GM19397 (cell line): Measurements from ENCODE around the gene CDC42EP3.

Source experiments
- ATAC-seq: cut with Tn5 transposase; IDR thresholded peaks from one replicate; pipeline ENCODE4 v1.9.1; 2021; ENCODE audit warnings: mild to moderate bottlenecking, moderate library complexity; ENCODE audit not compliant: unreplicated experiment

CDC42EP3 gene

DNA sequence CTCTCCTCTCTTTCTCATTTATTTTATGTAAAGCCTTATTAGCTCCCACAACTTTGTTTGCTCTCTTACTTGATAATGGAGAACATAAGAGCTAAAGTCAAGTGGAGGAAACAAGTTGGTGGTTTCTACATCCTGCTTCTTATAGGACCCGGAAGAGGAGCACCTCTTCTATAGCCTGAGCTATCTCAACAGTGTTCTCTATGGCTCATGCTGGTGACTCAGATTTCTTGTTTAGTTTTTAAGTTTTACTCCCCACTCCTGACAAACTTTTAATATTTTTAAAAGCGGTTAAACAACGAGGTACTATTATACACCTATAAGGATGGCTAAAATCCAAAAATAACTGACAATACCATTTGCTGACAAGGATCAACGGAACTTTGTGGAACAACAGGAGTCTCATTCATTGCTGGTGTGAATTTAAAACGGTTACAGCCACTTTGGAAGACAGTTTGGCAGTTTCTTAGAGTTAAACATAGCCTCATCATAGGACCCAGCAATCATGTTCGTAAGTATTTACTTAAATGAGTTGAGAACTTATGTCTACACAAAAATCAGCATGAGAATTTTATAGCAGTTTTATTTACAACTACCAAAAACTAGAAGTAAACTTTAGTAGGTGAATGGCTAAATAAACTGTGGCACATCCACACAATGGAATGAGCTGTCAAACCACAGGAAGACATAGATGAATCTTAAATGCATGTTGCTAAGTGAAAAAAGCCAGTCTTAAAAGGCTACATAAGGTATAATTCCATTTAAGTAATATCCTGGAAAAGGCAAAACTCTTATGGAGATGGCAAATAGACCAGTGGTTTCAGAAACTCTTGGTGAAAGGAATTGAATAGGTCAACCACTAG lies 12.7 kb upstream of the CDC42EP3 start:
- no peak for ATAC-seq

DNA sequence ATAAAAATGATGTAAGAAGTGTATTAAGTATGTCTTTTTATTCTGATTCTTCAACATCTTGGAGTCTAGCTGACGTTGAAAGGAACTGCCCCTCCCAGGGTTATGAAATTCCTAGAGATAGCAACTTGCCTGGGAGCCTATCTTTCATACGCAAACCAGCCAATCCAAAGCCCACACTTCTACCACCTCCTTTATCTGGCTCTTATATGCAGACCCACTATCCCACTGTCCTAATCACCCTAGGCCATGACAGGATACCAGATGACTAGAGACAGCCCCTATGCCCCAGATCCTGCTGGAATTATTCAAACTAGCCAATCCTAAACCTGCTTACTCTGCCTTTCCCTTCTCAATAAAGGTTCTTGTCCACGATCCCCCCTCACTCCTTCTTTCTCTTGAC lies 11.8 kb upstream of the CDC42EP3 start:
- ATAC-seq, result no peak

DNA sequence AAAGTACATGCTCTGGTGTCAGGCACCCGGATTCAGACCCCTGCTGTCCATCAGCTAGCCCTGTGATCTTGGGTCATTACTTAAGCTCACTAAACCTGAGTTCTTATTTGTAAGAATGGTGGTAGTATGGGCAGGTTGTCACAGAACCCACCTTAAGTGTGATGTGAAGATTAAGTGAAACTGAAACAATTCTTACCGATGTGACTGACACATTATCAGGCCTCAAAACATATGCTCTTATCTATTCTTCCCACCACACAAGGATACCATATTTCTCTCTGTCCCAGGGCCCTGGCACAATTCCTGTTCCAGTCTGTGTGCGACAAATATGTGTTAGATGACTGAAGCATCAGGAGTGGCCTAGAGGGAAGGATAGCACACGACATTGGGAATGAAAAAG lies 11.0 kb upstream of the CDC42EP3 start:
- ATAC-seq, result no peak

DNA sequence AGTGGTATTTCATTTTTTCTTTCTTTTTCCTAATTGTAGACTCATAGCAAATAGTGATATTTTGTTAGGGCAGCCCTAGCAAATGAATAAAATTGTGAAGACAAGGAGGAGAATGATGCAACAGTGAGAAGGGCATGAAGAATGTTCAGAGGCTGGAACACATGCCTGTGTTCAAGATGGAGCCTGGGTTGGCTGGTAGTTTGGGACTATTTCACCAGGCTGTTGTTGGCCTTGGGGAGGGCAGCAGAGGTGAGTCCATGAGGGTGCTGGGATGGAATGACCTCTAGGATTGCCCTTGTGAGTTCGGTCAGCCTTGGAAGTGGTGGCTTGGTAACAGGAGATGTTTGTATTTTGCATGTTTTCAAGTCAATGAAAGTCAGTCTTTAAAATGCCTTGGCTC lies 10.1 kb upstream of the CDC42EP3 start:
- ATAC-seq, result no peak

DNA sequence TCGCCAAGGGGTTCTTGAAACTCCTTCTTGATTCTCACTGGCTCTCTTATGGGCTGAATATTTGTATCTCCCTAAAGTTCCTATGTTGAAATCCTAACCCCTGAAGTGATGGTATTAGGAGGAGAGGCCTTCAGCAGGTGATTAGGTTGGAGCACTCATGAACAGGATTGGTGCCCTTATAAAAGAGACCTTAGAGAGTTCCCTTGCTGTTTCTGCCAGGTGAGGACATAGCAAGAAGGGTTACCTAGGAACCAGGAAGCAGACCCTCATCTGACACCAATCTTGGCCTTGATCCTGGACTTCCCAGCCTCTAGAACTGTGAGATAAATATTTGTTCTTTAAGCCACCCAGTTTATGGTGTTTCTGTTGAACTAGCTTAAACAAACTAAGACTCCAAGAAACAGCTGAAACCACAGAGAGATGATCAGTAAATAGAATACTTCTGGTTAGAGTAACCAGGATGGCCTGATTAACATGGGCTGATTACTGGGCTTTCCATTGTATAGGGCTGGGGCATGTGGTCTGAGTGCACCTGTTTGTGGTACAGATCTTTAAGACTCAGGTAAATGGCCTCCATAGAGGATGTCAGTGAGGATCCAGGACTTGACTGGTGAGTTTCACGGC lies 7.7 kb upstream of the CDC42EP3 start:
- no peak for ATAC-seq

DNA sequence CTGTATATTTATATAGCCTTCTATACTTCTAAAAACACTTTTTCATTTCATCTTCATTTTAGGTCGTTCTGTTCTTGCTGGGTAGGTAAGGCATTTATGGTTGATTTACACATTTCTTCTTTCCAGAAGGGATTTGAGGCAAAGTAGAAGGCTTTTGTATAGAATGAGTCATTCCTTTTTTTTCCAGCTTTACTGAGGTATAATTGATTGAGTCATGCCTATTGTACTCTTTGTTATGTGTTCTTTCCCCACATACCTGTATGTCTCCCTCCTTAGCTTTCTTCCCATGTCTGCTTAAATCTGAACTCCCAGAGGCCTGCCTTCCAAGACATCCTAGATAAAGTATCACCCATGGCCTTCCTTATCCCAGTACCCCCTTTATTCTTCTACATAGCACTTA lies 4.8 kb upstream of the CDC42EP3 start:
- no peak for ATAC-seq

DNA sequence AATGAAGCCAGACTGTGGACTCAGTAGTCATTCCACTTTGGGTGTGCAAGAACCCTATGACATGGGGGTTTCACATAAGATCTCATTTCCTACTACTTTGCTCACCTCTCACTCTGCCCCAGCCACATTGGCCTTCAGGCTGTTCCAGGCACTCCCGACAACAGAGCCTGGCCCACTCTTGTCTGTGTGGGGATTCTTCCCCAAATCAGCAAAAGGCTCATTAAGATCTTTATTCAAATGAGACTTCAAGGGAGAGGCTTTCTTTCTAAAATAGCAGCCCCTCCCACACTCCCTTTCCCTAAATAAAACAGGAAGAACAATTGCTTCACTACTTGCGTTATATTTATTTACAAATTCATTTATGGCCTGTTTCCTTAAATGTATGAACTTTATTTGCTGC lies 3.5 kb upstream of the CDC42EP3 start:
- no peak for ATAC-seq

DNA sequence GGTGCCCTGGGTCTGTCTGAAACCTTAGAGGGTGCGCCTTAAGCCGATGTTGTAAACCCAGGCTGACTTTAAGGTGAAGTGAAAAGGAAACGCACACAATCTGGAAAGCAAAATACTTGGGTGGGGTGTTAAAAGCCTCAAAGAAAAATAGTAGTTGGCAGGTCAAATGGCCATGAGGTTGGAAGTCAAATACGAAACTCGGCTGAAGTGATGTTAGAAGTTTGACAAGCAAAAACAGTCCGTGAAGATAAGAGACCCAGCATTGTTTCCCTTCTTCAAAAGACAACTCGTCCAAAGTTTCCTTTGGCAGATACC lies 1.4 kb upstream of the CDC42EP3 start:
- ATAC-seq, result no peak

DNA sequence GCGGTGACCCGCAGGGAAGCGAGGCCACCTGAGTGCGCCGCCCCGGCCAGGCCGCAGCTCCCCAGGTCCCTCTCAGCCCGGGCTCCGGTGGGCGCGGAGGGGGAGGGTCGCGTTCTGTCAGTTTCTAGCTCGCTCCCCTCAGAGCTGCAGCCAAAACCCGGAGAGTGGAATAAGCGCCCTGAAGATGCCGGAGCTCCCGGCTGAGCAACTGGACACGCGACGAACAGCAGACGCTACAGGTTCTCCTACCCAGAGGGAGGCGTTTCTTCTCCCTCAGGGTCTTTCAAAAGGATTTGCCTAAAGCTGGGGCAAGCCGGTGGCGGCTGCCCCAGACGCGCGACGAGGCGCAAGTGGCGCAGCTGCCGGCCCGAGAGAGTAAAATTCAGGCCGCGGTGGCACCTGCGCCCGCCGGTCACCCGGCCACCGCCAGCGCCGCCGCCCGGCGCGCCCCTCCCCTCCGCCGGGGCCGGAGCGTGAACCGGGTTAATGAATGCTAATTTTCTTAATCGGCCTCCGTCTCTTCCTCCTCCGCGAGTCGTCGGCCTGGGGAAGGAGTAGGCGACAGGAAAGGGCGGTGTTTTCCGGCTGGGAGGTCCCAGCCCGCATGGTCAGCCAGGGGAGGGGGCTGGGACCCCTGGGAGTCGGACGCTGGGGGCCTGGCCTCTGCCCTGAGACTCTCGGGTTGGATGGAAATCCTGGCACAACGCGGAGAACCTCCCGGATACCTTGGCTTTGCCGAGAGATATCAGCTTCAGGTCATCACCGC lies 845 bp upstream of the CDC42EP3 start:
- ATAC-seq, result peak; percentile 50

DNA sequence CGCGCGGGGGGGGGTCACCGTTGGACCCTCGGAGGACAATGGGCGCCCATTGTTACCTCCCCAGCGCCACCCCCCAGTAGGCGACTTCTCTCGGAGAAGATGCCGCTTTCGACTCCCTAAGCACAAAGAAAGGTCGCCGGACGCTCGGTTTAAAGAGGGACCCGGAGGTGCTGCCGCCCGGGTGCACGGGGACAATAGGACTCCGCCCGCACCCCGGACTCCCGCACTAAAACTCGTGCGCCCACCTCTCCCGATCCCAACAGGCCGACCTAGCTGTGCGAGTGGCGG lies 318 bp upstream of the CDC42EP3 start:
- no peak for ATAC-seq

DNA sequence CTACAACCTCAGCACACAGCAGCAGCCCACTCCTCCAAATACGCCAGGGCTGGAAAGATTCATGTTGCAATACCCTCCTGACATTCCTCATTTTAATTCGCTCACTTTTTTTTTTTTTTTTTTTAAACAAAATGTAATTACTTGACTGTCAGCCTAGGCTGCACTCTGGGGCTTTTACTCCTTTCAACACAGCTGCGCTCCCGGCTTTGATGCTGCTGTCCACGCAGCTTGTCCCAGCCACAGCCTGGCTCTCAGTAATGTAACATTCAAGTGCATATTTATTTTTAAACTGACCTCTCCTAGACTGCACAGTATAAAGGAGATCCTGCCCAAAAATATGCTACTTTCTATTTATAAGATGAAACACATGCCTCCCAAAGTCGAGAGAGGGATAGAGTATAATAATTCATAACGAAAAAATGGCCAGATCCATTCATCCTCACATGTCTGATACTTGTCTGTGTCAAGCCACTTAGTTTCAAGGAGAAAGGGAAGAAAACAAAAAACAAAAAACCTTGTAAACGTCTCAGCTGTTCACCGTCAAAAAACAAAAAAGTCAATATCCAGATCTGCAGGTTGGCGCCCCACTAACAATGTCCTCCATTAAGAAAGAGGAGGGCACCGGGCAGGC lies 949 bp downstream of the CDC42EP3 start:
- ATAC-seq, result no peak

DNA sequence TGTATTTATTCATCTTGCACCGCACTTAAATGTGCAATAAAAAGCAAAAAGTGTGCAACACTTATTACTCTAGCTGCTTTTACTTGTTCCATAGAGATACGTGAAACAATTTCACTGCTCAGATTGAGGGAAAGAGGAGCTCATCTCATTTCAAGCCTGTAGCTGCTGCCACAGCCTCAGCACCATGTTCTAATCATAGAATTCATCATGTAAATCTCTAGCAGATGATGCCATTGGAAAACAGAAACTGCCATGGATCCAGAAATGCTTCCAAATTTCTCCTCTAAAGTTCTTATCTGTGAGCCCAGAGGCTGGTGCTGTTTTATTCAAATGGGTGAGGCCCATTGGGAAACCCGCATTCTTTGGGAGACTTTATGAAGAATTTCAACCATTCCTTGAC lies 2.0 kb downstream of the CDC42EP3 start:
- ATAC-seq, result no peak

DNA sequence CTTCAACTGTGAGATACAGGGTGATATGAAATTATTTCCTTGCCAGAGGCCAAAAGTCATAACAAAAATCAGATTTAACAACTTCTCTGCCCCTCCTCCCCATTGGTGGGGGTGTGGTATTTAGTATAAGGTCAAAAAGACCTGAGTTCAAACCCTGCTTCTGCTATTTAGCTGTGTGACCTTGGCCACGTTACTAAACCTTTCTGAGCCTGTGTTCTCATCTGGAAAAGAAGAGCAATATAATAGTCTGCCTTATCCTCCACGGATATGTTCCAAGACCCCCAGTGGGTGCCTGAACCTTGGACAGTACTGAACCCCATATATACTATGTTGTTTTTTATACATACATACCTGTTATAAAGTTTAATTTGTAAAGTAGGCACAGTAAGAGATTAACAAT lies 3.7 kb downstream of the CDC42EP3 start:
- ATAC-seq, result no peak

DNA sequence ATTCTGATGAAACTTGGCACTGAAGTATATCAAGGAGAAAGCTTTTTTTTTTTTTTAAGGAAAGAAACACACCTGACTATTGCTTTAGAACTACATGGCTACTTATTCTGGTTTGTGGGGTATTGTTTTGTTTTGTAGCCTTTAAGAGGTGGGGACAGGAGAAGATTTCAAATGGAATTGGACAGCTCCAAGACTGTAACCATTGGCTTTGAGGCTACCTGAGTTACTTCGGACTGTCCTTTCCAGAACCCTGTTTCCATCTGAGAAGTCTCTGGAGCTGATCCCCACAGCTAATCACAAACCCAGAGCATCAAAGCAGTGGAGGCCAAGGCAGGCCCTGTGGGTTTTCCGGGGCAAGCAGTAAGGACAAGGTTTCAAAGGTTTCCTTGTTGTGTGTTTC lies 4.7 kb downstream of the CDC42EP3 start:
- no peak for ATAC-seq

DNA sequence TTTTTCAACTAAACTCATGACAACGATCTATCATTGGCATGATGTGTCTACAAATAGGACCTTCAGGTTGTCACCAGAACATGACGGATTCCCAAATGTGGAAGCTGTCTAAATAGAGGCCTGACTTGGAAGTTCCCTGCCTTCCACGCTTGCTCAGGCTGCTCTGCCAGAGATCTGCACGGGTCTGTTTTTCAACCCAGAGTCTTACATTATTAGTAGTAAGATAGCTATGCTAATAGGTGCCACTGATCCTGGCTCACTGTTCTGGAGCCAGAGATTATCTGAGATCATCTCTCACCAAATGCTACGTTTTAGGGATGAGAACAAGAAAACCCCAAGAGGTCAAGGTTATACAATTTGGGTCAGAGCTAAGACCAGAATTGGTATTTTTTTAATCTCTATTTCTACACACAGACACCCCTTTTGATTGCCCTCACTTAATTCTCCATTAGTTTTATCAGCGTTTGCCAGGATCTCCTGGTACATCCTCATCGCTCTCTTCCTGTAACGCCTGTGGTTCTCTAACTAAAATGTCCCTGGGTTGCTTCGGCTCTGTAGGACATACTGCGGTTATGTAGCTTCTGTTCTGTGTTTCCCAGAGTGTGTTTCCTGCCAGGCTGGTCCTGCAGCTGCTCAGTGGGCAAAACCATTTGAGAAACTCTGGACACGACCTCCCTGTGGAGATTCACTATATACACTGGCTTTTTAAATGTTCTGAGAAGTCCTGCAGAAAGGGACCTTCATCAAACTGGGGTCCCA lies 5.7 kb downstream of the CDC42EP3 start:
- ATAC-seq, result no peak

DNA sequence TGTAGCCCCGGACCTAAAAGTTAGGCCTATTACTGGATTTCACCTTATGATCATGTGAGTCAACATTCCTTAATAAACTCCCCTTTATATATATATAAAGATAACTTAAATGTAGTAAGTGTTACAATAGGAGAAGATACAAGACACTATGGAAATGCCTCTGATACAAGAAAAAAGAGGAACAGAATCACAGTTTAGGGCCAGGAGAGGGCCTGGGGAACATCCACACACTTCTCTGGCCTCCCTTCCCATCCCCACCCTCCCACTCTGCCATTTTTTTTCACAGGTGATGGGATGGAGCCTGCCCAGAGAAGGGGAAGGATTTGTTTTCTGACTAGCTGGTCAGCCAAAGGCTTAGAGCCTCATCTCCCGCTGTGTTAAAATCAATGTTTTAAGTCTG lies 6.4 kb downstream of the CDC42EP3 start:
- no peak for ATAC-seq

DNA sequence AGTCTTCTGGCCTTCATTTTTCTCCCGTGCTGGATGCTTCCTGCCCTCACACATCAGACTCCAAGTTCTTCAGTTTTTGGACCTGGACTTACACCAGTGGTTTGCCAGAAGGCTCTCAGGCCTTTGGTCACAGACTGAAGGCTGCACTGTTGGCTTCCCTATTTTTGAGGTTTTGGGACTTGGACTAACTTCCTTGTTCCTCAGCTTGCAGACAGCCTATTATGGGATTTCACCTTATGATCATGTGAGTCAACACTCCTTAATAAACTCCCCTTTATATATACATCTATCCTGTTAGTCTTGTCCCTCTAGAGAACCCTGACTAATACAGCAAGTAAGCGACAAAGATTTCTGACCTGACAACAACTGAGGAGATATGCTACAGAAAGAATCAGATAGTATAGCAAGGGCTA lies 7.2 kb downstream of the CDC42EP3 start:
- ATAC-seq, result no peak

DNA sequence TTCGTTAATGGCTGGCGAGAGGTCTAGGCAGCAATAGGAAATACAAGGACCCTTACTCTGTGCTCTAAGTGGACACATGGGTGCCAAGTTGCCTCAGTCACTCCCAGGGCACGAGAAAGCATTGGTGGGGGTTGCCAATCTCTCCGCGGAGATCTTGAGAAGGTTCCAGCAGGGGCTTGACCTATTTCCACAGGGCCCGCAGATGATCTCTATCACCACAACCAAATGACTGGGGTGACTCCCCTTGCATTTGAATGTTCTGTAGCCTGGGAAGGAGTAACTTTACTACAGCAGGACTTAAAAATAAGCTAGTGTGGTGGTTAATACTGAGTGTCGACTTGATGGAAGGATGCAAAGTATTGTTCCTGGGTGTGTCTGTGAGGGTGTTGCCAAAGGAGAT lies 8.1 kb downstream of the CDC42EP3 start:
- ATAC-seq, result no peak

DNA sequence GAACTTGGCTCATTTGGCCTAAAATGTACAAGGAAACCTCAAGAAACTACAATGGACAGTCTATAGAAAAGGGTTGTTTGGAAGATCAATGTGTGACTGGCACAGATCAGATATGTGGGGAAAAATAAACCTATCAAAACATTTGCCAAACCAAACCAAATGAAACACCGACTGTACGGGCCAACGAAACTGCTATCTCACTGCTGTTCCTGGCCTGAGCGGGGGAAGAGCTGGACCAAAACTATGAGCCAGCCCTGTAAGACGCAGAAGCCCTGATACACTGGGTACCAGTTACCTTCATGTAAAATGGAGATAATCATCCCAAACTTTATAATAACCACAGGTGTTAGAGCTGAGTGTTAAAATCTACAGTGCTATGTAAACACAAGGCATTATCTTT lies 11.7 kb downstream of the CDC42EP3 start:
- ATAC-seq, result no peak

DNA sequence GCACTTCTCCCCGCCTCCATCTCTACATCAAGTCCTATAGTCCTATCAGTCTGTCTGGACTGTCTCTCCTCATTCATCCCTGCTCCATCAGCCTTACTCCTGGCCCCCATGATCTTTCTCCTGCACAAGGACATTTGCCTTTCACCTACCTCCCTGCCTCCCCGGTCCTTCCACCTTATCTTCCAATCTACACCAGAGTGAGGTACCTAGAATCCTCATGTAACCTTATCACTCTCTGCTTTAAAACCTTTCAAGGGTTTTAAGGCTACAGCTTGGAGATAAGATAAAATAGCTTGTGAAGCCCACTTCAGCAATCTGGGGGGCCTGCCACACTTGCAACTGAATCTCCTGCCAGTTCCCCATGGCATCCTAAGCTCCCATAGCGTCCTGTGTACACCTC lies 12.8 kb downstream of the CDC42EP3 start:
- ATAC-seq, result no peak

DNA sequence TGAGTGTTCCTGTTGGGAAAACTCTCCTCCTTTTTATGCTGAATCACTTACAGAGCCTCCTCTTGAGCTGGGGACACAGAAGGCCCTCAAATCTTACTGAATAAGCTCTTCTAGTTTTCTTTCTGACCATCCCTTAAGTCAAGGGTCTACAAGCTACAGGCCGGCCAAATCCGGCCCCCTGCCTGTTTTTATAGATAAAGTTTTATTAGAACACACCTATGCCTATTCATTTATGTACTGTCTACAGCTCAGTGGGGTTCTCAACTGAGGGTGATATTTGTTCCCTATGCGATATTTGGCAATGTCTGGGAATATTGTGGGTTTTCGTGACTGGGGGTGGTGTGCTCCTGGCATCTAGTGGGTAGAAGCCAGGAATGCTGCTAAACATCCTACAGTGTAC lies 14.0 kb downstream of the CDC42EP3 start:
- ATAC-seq, result no peak
